PC-9 (cell line): Measurements from ENCODE around the gene RGS9.

Source experiments
- EZH2 ChIP-seq: fragments of 200-600 bp; sonication (generic); IDR thresholded peaks from 2 replicates; pipeline ENCODE4 v1.8.0; 2017; ENCODE audit warnings: antibody characterized with exemption, low read depth
- TF ChIP-seq, protein P1 (sequence below): fragments of 200-600 bp; sonication (generic); conservative IDR thresholded peaks from 2 replicates; pipeline ENCODE4 v1.6.1; 2017; ENCODE audit warnings: mixed run types, antibody characterized with exemption, mild to moderate bottlenecking, moderate library complexity

DNA sequence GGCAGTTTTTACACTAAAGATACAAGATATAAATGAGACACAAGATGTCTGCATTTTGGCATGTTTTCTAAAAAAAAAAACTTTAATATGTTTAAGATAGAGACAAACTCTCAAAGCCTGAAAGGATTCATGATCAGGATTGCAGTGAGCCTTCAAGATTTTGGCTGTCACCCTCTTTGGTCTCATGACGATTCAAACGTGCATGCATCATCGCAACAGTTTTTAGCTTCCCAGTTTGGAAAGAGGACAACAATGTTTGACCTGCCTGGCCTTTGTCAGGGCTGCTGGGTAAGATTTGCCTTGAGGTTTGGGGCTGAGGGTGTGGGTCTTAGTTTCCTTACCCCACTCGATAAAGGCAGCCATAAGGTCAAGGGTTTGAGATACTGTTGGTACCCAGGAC, 134.1 kb downstream of the RGS9 start:
- TF ChIP-seq, protein P1, sequence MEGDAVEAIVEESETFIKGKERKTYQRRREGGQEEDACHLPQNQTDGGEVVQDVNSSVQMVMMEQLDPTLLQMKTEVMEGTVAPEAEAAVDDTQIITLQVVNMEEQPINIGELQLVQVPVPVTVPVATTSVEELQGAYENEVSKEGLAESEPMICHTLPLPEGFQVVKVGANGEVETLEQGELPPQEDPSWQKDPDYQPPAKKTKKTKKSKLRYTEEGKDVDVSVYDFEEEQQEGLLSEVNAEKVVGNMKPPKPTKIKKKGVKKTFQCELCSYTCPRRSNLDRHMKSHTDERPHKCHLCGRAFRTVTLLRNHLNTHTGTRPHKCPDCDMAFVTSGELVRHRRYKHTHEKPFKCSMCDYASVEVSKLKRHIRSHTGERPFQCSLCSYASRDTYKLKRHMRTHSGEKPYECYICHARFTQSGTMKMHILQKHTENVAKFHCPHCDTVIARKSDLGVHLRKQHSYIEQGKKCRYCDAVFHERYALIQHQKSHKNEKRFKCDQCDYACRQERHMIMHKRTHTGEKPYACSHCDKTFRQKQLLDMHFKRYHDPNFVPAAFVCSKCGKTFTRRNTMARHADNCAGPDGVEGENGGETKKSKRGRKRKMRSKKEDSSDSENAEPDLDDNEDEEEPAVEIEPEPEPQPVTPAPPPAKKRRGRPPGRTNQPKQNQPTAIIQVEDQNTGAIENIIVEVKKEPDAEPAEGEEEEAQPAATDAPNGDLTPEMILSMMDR = no peak
- no peak for TF ChIP-seq EZH2
